HL-60 (cell line): ENCODE results near the gene SCAMP5.

ENCODE experiments used
- DNase-seq, 2 experiments: peaks; one replicate each; pipeline ENCODE4 v3.0.0-alpha.2; 2010 to 2020; ENCODE audit warnings: low read depth in 1 of 2, low spot score in 1 of 2
- H3K27ac ChIP-seq: fragments of 250-450 bp; sonication (Bioruptor Pico); replicated peaks from 2 replicates; pipeline ENCODE4 v1.5.1; 2020; ENCODE audit warnings: mild to moderate bottlenecking, moderate library complexity
- H3K27me3 ChIP-seq: fragments of 250-450 bp; sonication (Bioruptor Pico); 2 replicates; pipeline ENCODE4 v1.5.1; 2021; ENCODE audit warnings: mild to moderate bottlenecking, moderate library complexity; ENCODE audit not compliant: insufficient read depth, poor library complexity, severe bottlenecking
- H3K4me3 ChIP-seq: replicated peaks from 2 replicates; pipeline ENCODE4 v1.5.1; 2011; ENCODE audit warnings: mild to moderate bottlenecking, control low read depth, low read length; ENCODE audit not compliant: insufficient read depth
- CTCF ChIP-seq: IDR thresholded peaks from one replicate; pipeline ENCODE4 v1.5.1; 2011; ENCODE audit warnings: low read length, control low read depth, inconsistent platforms; ENCODE audit not compliant: insufficient read depth
- GABPA ChIP-seq: IDR thresholded peaks from 2 replicates; pipeline ENCODE4 v1.6.1; 2012; ENCODE audit warnings: low read depth
- POLR2AphosphoS5 ChIP-seq: IDR thresholded peaks from 2 replicates; pipeline ENCODE4 v1.6.1; 2012; ENCODE audit warnings: low read depth
- REST ChIP-seq: IDR thresholded peaks from 2 replicates; pipeline ENCODE4 v1.6.1; 2012; ENCODE audit warnings: low read depth; ENCODE audit not compliant: insufficient replicate concordance
- SPI1 ChIP-seq: IDR thresholded peaks from 2 replicates; pipeline ENCODE4 v1.6.1; 2012; ENCODE audit warnings: low read depth, mild to moderate bottlenecking, borderline replicate concordance

The SCAMP5 gene

GRCh38 chr15:74989527-74989926, 5.8 kb upstream of the SCAMP5 start:
- TF ChIP-seq GABPA, result no peak
- no peak for TF ChIP-seq POLR2AphosphoS5
- TF ChIP-seq CTCF, result no peak
- TF ChIP-seq REST, result no peak
- TF ChIP-seq SPI1, result no peak
- no peak overlapping the region for H3K27ac ChIP-seq
- H3K27me3 ChIP-seq, result no peaks in the 10 kb centered on the region
- DNase-seq, result no peak
- H3K4me3 ChIP-seq, result no peak overlapping the region

- Histone ChIP-seq H3K4me3 (no peak overlapping the region), H3K27ac (no peak overlapping the region), H3K27me3 (peaks cover 16% of the 10 kb centered on the region)
- DNase-seq, result no peak
- TF ChIP-seq SPI1 (no peak), GABPA (no peak), CTCF (no peak), POLR2AphosphoS5 (no peak), REST (no peak)
Observed at GRCh38 chr15:74992619-74993018, 2.7 kb upstream of the SCAMP5 start.

- DNase-seq, result no peak
- Histone ChIP-seq H3K4me3 (no peak overlapping the region), H3K27me3 (peaks cover 16% of the 10 kb centered on the region), H3K27ac (no peak overlapping the region)
- no peak for TF ChIP-seq SPI1
- TF ChIP-seq POLR2AphosphoS5, result no peak
- no peak for TF ChIP-seq GABPA
- no peak for TF ChIP-seq CTCF
- no peak for TF ChIP-seq REST
Observed at GRCh38 chr15:74994236-74994635, 1.1 kb upstream of the SCAMP5 start.
